Head of caudate nucleus (tissue), 42 donors: ENCODE measurements around the gene KAZN.

Source experiments
- DNase-seq, 42 donors: peaks; one replicate each; pipeline versions ENCODE4 v3.0.0 to v3.0.0-alpha.2; 2020 to 2021; ENCODE audit warnings: mixed read lengths in 7 of 42
- intact Hi-C: fragments of 100-400 bp; cut with DNase I; formaldehyde crosslinking; loops from one replicate; pipeline ENCODE4 v1.15.0; 2022

The KAZN gene

GRCh38 chr1:14685078-14685477, 86.6 kb downstream of the KAZN start:
- no peak for DNase-seq
- intact Hi-C loops: no loop called here

- DNase-seq: no peak
- intact Hi-C loops: no loop called here
Measured at GRCh38 chr1:14686701-14687100, 88.2 kb downstream of the KAZN start.

GRCh38 chr1:14687147-14687546, 88.7 kb downstream of the KAZN start:
- DNase-seq: no peak
- intact Hi-C loops: no loop called here

DNA sequence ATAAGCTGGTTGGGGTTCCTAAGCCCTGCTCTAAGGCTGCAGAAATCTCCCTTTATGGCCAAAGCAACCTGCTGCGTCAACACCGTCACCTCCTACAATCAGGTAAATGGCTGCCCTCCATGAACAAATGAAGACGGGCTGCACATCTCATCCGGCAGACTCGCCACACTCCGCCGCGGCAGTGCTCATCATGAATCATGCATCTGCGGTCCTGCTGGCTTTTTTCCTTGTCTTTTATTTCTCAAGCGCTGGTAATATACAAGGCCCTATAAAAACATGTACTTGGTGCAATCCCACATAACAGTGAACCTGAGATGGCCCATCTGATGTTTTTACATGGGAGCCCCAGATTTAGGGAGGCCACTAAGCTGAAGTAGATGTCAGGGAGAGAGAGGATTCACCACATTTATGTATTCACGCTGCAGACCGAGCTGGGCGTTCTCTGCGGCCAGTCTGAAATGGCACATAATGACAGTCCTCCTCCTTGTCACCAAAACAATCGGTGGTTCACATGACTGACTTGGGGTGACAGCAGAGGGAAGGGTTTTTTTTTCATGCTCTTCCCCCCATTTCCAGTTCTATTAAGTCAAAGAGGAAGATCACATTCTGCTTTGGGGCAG, 91.6 kb downstream of the KAZN start:
- intact Hi-C loops: no loop called here
- peak in 15 of 42 donors; percentile 7 to 68 (median 18) for DNase-seq

- intact Hi-C loops: no loop called here
- DNase-seq: no peak
Measured at GRCh38 chr1:14693949-14694348, 95.5 kb downstream of the KAZN start.

DNA sequence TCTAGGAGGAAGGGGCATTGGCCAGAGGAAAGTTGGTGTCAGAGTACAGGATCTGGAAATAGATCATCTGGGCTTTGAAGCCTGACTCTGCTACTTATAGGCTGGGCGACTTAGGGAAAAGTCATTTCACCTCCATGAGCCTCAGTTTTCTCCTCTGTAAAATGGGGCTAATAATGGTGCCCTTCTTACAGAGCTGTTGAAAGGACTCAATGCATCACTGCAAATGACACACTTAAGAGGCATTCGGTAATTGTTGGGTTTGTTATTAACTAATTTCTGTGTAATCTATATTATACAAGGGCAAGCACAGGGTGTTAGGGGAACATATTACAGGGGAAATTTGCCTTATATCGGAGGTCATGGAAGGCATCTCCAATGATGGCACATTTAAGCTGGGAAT, 96.1 kb downstream of the KAZN start:
- intact Hi-C loops: no loop called here
- DNase-seq: no peak

GRCh38 chr1:14696761-14697160, 98.3 kb downstream of the KAZN start:
- DNase-seq: no peak
- intact Hi-C loops: no loop called here

DNA sequence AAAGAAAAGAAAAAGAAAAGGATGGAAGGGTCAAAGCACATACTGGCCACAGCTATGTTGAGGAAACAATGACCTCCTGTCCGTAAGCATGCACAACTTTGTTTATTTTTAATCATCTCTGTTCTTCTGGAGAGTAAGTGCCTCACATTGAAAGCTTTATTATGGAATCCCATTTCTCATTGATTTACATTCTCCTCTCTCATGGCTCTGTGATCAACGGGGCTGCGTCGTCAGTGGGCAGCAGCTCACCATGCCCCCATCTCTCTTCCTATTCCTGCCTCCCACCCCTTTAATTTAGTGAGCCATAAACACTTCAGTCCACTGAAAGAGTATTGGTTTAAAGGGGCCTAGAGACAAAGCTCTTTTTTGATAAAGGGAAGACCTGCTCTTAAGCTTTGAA, 98.9 kb downstream of the KAZN start:
- intact Hi-C loops: no loop called here
- no peak for DNase-seq

DNA sequence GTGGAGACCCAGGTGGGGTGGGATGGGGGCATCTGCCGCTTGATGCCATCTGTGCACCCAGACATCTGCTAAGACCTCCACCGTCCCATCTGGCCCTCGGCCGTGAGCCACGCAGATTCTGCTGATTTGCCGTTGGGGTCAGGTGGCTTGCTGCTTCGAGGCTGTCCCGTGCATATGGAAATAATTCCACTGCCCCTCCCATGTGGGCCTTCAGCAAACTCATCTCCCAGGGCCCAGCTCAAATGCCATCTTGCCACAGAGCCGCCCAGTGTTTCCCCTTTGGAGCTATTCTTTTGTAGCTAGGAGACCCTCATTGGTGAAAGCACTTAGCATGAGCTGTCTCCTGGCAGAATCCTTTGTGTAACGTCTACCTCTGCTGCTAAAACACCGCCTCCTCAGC, 99.8 kb downstream of the KAZN start:
- intact Hi-C loops: no loop called here
- peak in 1 of 42 donors; percentile 11 for DNase-seq

DNA sequence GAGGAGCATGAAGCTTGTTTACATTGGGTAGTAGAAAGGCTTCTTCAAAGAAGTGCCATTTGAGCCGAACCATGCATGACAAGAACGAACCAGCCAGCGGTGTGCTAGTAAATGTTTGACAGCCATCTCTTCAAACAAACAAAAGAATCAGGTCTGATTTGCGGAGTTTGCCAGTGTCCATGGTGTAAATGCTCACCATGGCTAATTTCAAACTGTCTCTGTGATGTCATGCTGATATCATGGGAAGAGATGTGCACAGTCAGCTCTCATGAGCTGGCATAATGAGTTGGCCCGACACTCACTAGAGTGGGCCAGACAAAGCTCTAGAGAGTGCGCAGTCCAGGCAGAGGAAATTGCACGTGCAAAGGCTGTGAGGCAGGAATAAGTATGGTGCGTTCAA, 101.1 kb downstream of the KAZN start:
- no peak for DNase-seq

GRCh38 chr1:14704846-14705245, 106.4 kb downstream of the KAZN start:
- no peak for DNase-seq
- intact Hi-C loops: no loop called here

More for the DNA sequence above, 101.1 kb downstream of the KAZN start:
- intact Hi-C loops: no loop called here

DNA sequence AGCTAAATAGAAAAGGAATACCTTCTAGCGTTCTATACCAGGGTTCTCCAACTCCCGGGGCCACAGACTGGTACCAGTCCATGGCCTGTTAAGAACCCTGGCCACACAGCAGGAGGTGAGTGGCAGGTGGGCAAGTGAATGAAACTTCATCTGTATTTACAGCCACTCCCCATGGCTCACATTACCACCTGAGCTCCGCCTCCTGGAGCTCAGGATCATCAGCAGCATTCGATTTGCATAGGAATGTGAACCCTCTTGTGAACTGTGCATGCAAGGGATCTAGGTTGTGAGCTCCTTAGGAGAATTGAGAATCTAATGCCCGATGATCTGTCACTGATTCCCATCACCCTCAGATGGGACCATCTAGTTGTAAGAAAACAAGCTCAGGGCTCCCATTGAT, 107.3 kb downstream of the KAZN start:
- intact Hi-C loops: no loop called here
- DNase-seq: no peak

DNA sequence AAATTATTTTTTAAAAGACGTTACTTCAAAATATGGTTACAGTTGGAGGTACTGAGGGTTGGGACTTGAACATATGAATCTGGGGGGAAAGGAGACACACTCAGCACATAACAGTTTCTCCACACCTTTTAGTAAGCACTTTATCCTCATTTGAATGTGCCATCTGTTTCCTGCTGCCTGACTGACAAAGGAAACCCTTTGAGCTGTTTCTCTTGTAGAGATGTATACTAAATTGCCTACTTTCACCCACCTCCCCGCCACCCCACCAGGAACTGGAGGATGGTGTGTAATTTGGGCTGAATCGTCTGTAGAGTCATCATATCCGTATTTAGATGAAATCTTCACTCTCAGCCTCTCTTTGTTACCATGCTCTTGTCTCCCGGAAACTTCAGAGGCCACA, 108.1 kb downstream of the KAZN start:
- intact Hi-C loops: no loop called here
- DNase-seq: peak in 5 of 42 donors; percentile 22 to 44 (median 25)

DNA sequence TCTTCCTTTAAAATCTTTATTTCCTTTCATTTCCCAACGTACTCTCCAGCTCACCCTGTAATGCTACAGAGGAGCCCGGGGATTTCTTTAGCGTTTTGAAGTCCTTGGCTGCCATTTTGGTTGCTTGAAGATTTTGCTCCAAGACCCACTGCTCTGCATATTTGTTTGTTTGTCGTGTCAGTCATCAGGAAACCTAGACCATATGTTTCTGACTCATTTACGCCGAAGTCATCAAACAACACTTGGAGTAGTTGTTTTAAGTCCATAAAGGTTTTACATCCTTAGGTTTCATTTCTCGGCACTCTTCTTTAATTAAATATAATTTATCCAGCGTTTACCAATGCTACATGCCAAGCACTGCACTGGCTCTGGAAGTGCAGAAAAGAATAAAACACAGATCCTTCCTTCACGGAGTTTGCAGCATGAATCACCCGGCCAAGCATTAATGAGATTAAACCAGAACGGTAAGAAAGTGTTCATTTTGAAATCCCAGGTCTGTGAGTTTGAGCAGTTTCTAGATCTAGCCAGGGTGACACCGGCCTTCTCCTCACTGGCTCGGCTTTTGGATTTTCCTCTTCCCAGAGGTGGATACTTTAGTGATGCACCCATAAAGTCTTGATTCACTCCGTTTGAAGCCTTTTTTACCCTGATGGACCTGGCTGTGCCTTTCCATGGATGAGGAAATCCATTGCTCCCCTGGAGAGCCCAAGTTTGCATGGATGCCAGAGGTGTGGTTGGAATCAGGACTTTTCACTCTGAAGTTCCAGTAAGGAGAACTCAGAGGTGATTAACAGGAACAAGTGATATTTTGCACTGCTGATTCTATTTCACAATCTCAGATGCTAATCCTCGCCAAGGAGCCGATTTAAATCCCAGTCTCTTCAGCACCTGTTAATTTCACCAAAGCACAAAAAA, 109.3 kb downstream of the KAZN start:
- intact Hi-C loops: no loop called here
- DNase-seq: no peak

DNA sequence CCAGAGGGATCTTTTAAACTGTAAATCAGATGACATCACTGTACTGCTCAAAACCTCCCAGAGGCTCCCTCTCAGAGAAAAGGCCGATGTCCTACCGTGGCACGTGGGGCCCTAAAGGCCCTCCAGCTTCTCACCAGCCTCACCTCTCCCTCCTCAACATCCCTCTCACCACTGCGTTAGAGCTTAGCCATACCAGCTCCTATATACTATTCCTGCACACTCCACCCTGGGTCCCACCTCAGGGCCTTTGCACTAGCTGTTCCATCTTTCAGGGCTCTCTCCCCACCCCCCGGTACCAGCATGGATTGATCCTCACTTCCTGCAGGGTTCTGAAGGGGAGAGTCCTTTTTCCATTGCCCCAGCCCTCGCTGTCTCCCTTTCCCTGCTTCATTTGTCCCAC, 111.8 kb downstream of the KAZN start:
- intact Hi-C loops: no loop called here
- no peak for DNase-seq

GRCh38 chr1:14712136-14712535, 113.7 kb downstream of the KAZN start:
- DNase-seq: no peak

GRCh38 chr1:14713077-14713476, 114.6 kb downstream of the KAZN start:
- intact Hi-C loops: no loop called here
- no peak for DNase-seq

More at GRCh38 chr1:14712136-14712535, 113.7 kb downstream of the KAZN start:
- intact Hi-C loops: no loop called here

GRCh38 chr1:14715266-14715665, 116.8 kb downstream of the KAZN start:
- intact Hi-C loops: no loop called here
- no peak for DNase-seq

- intact Hi-C loops: no loop called here
- DNase-seq: no peak
Measured at GRCh38 chr1:14715802-14716201, 117.3 kb downstream of the KAZN start.

- intact Hi-C loops: no loop called here
- DNase-seq: no peak
Measured at GRCh38 chr1:14716474-14716873, 118.0 kb downstream of the KAZN start.

GRCh38 chr1:14718476-14718875, 120.0 kb downstream of the KAZN start:
- intact Hi-C loops: no loop called here
- no peak for DNase-seq
